ENCODE measurements around the gene DTNA. TPM values are rescaled to one million over a fixed set of nuclear protein-coding genes. Genes with fewer than 3 reads are reported as not detected.

Gene DTNA
- polyA plus RNA-seq, 1 experiment: 16.4 TPM

DNA sequence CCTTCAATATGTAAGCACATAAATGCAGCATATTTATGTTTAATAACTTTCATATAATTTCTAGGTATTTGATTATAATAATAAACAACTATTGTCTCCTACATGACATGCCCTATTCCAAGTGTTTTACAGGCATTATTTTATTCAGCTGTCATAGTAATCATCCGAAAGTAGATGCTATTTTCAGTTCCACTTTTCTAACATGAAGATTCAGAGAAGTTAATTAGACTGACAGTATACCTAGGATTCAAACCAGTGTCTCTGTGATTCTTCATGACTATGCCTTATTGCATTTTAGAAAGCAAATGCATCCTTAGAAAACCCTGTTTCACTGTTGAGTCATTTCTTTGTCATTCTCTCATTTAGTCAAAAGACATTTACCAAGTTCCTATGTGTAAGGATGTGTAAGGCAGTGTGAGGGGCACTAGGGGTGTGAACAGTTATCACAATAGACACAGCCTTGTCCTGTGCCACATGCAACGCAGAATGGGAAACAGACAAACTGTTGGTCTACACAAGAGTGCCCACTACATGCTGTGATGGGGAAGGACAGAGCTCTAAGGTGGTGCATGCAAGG is 79.8 kb downstream of the DTNA start:
- Histone ChIP-seq H3K9me3 (ENCODE audit: control insufficient read depth, insufficient read depth, low read length) (no peaks in the 10 kb centered on the region), H3K27me3 (ENCODE audit: control insufficient read depth, insufficient read depth, low read length) (no peaks in the 10 kb centered on the region), H3K27ac (ENCODE audit: low read depth, low read length) (no peak overlapping the region), H3K4me3 (ENCODE audit: low read depth, low read length) (no peak overlapping the region)
- ChIA-PET POLR2A (no interaction called here), CTCF (interaction anchor here (1.0 to 8.9 kb wide), 5 partner anchors 15 to 667 kb away, joined by 3 to 199 read pairs (median 4); no protein-coding TSS in a partner anchor)
- TF ChIP-seq, protein P1, sequence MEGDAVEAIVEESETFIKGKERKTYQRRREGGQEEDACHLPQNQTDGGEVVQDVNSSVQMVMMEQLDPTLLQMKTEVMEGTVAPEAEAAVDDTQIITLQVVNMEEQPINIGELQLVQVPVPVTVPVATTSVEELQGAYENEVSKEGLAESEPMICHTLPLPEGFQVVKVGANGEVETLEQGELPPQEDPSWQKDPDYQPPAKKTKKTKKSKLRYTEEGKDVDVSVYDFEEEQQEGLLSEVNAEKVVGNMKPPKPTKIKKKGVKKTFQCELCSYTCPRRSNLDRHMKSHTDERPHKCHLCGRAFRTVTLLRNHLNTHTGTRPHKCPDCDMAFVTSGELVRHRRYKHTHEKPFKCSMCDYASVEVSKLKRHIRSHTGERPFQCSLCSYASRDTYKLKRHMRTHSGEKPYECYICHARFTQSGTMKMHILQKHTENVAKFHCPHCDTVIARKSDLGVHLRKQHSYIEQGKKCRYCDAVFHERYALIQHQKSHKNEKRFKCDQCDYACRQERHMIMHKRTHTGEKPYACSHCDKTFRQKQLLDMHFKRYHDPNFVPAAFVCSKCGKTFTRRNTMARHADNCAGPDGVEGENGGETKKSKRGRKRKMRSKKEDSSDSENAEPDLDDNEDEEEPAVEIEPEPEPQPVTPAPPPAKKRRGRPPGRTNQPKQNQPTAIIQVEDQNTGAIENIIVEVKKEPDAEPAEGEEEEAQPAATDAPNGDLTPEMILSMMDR (IDR thresholded peaks at IDR 0.05; ENCODE audit: low read depth, low read length): no peak
- no peak for DNase-seq (ENCODE audit: low read depth, low spot score)

DNA sequence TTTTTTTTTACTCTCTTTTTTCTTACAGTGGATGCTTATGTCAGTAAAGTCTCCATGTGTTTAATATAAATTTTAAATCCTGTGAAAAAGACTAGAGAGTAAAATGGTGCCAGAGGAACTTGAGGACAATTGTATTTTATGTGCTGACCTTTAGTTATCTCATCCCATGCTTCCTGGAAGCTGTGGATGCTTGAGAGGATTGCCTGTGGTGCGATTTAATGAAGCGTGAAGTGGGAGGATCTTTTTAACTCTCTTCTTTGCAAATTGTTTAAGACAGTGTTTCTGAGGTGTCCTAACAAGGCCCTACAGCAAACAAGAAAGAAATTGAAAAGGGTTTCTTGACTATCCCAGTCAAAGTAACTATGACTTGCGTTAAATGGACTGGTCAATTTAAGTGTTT is 84.2 kb downstream of the DTNA start:
- H3K9me3 ChIP-seq (ENCODE audit: control insufficient read depth, insufficient read depth, low read length): no peaks in the 10 kb centered on the region
- H3K4me3 ChIP-seq (ENCODE audit: low read depth, low read length): no peak overlapping the region
- CTCF ChIA-PET: interaction anchor here (2.4 kb wide), 1 partner anchor 133 kb away, joined by 6 read pairs; no protein-coding TSS in a partner anchor
- no peak overlapping the region for H3K27ac ChIP-seq (ENCODE audit: low read depth, low read length)
- POLR2A ChIA-PET: no interaction called here
- TF ChIP-seq, protein P1 (IDR thresholded peaks at IDR 0.05; ENCODE audit: low read depth, low read length): no peak
- no peaks in the 10 kb centered on the region for H3K27me3 ChIP-seq (ENCODE audit: control insufficient read depth, insufficient read depth, low read length)
- no peak for DNase-seq (ENCODE audit: low read depth, low spot score)

DNA sequence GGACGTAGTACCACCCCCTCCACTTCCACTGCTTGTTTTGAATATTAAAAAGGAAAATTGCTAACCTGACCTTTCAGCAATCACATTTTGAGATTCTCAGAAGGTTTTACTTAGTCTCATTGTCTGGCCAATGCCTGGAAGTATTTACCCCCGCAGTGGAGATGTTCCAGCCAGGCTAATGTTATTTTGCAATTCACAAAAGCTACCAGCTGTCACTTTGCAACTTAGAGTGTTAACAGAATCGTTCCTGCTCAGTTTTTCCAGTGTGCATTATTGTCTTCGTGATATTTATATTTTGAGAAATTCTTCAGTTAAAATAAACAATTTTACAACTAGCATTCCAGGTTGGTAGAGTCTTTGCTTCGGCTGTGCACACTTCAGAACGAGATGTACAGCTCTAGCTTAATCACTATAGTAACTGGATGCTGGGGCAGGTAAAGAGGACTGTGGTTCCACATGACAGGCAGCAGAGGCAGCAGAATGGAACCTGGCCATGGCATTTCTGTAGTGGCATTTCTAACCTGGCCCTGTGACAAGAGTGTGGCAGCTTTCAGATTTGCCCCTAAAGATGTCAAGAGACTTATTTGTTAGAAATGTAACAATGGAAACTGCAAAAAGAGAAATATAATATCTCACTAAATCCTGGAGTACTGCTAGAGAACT is 85.1 kb downstream of the DTNA start:
- H3K4me3 ChIP-seq (ENCODE audit: low read depth, low read length): no peak overlapping the region
- no peak overlapping the region for H3K27ac ChIP-seq (ENCODE audit: low read depth, low read length)
- POLR2A ChIA-PET: no interaction called here
- TF ChIP-seq, protein P1 (IDR thresholded peaks at IDR 0.05; ENCODE audit: low read depth, low read length): no peak
- H3K9me3 ChIP-seq (ENCODE audit: control insufficient read depth, insufficient read depth, low read length): no peaks in the 10 kb centered on the region
- CTCF ChIA-PET: interaction anchor here (1.4 to 2.4 kb wide), 2 partner anchors 65 to 134 kb away, joined by 3 to 6 read pairs; no protein-coding TSS in a partner anchor
- no peak for DNase-seq (ENCODE audit: low read depth, low spot score)
- H3K27me3 ChIP-seq (ENCODE audit: control insufficient read depth, insufficient read depth, low read length): no peaks in the 10 kb centered on the region

DNA sequence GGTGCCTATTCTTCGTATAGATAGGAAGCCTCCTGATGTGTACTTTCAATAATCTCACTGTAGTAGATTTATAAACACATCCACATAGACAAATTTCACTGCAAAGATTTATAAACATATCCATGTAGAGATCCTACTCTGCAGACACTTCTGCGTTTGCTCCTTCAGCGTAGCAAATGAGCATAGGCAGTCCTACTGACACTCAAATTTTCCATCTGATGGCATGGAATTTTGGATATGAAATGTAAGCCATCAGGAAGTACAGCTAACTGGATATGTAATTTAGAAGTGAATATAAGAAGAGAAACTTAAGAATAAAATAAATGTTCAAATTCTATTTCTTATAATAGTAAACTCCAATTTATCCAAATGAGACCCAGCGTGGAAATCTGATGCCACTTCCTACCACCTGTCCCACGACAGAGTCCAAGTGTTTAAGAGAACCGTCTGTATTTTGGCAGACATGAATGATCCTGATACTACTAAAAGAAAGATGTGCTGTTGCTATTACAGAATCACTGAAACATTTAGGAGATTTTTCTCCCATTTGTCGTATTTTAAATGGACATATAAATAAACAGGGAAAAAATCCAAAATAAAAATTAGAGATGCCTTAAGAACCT is 86.0 kb downstream of the DTNA start:
- ChIA-PET CTCF (interaction anchor here (1.4 to 2.4 kb wide), 2 partner anchors 66 to 135 kb away, joined by 3 to 6 read pairs; no protein-coding TSS in a partner anchor), POLR2A (no interaction called here)
- TF ChIP-seq, protein P1 (IDR thresholded peaks at IDR 0.05; ENCODE audit: low read depth, low read length): no peak
- Histone ChIP-seq H3K27ac (ENCODE audit: low read depth, low read length) (no peak overlapping the region), H3K4me3 (ENCODE audit: low read depth, low read length) (no peak overlapping the region), H3K9me3 (ENCODE audit: control insufficient read depth, insufficient read depth, low read length) (no peaks in the 10 kb centered on the region), H3K27me3 (ENCODE audit: control insufficient read depth, insufficient read depth, low read length) (no peaks in the 10 kb centered on the region)
- no peak for DNase-seq (ENCODE audit: low read depth, low spot score)

DNA sequence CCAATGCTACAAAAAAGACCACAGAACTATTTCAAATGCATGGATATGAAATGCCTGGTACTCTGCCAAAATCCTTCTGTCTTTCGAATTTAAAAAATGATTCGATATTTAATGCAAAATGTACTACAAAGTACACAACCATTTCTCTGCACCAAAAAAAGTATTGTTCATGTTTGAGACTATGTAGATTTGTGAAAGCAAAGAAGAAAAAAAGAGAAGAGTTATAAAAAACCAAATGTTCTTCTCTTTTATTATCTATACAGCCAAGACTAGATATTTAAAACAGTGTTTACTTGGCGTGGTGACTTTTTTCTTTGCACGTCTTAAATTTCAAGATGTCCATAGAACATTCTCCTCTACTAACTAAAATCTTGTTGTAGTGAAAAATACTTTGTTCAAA is 89.2 kb downstream of the DTNA start:
- H3K27ac ChIP-seq (ENCODE audit: low read depth, low read length): no peak overlapping the region
- H3K9me3 ChIP-seq (ENCODE audit: control insufficient read depth, insufficient read depth, low read length): no peaks in the 10 kb centered on the region
- ChIA-PET POLR2A (no interaction called here), CTCF (interaction anchor here (1.6 kb wide), 1 partner anchor 138 kb away, joined by 5 read pairs; no protein-coding TSS in a partner anchor)
- TF ChIP-seq, protein P1 (IDR thresholded peaks at IDR 0.05; ENCODE audit: low read depth, low read length): no peak
- no peaks in the 10 kb centered on the region for H3K27me3 ChIP-seq (ENCODE audit: control insufficient read depth, insufficient read depth, low read length)
- no peak for DNase-seq (ENCODE audit: low read depth, low spot score)
- no peak overlapping the region for H3K4me3 ChIP-seq (ENCODE audit: low read depth, low read length)
